MV-4-11 (cell line): Measurements from ENCODE around the gene PMEPA1.

Source experiments
- DNase-seq: peaks from one replicate; lab custom pipeline; 2025; lab: John Stamatoyannopoulos, UW

The PMEPA1 gene

GRCh38 chr20:57736738-57737347, 27.0 kb upstream of the PMEPA1 start:
- DNase-seq = no peak

- DNase-seq = no peak
Measured at GRCh38 chr20:57735831-57736737, 26.3 kb upstream of the PMEPA1 start.

- no peak for DNase-seq
Measured at GRCh38 chr20:57734754-57735153, 24.9 kb upstream of the PMEPA1 start.

- DNase-seq = no peak
Measured at GRCh38 chr20:57732226-57732625, 22.4 kb upstream of the PMEPA1 start.

- no peak for DNase-seq
Measured at GRCh38 chr20:57728762-57729161, 18.9 kb upstream of the PMEPA1 start.

- no peak for DNase-seq
Measured at GRCh38 chr20:57727863-57728262, 18.0 kb upstream of the PMEPA1 start.

GRCh38 chr20:57725636-57726035, 15.8 kb upstream of the PMEPA1 start:
- DNase-seq = no peak

GRCh38 chr20:57724610-57725405, 15.0 kb upstream of the PMEPA1 start:
- no peak for DNase-seq

GRCh38 chr20:57723816-57724215, 14.0 kb upstream of the PMEPA1 start:
- no peak for DNase-seq

- DNase-seq = no peak
Measured at GRCh38 chr20:57719951-57720350, 10.1 kb upstream of the PMEPA1 start.

- DNase-seq = peak; percentile 98
Measured at GRCh38 chr20:57718490-57719009, 8.7 kb upstream of the PMEPA1 start.

GRCh38 chr20:57717797-57718196, 8.0 kb upstream of the PMEPA1 start:
- DNase-seq = no peak

- DNase-seq = peak; percentile 44
Measured at GRCh38 chr20:57716901-57717300, 7.1 kb upstream of the PMEPA1 start.

GRCh38 chr20:57716202-57716601, 6.4 kb upstream of the PMEPA1 start:
- no peak for DNase-seq

GRCh38 chr20:57715268-57715904, 5.6 kb upstream of the PMEPA1 start:
- DNase-seq = no peak

- no peak for DNase-seq
Measured at GRCh38 chr20:57714409-57715267, 4.8 kb upstream of the PMEPA1 start.

GRCh38 chr20:57713951-57714350, 4.1 kb upstream of the PMEPA1 start:
- DNase-seq = no peak

GRCh38 chr20:57713505-57713903, 3.7 kb upstream of the PMEPA1 start:
- peak; percentile 72 for DNase-seq

- no peak for DNase-seq
Measured at GRCh38 chr20:57712851-57713504, 3.2 kb upstream of the PMEPA1 start.

- no peak for DNase-seq
Measured at GRCh38 chr20:57712341-57712740, 2.5 kb upstream of the PMEPA1 start.
